Measurements from ENCODE around the gene JADE2. TPM values are rescaled to one million over a fixed set of nuclear protein-coding genes. Genes with fewer than 3 reads are reported as not detected.
"Not testable (repeated sequence)": the region's sequence is repeated elsewhere in the genome, so short reads cannot be mapped to it uniquely, and the experiment has no call there.

JADE2 gene
- total RNA-seq, 1 donor from 2014 or later: 25.2 TPM

DNA sequence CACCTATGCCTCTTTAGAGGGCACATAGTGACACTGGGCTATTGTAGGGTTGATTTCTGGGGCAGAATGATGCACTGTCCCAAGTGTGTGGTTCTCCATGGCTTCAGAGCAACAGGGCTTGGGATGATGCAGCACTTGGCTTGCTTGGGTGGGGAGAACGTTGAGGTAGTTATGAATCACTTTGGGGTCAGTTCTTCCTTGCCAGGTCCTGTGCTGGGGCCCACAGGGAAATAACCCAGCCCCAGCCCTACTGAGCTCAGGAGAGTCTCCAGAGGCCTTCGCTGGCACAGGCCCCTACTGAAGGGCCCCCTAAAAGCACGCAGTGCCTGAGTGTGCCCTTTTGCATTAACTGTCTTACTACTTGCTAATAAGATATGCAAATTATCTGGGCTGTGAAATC lies 24.2 kb downstream of the JADE2 start:
- Mint-ChIP-seq H3K27me3 (ENCODE audit: low read depth) (no peaks in the 10 kb centered on the region), H3K9me3 (no peaks in the 10 kb centered on the region), H3K4me1 (peaks cover 5% of the 10 kb centered on the region), H3K27ac (no peak overlapping the region), H3K36me3 (peaks cover 10% of the 10 kb centered on the region), H3K4me3 (no peak overlapping the region)
- TF ChIP-seq CTCF (IDR thresholded peaks at IDR 0.05; ENCODE audit: unreplicated experiment): no peak
- DNase-seq (ENCODE audit: low spot score in 2 of 2, unreplicated experiment in 2 of 2): no peak

DNA sequence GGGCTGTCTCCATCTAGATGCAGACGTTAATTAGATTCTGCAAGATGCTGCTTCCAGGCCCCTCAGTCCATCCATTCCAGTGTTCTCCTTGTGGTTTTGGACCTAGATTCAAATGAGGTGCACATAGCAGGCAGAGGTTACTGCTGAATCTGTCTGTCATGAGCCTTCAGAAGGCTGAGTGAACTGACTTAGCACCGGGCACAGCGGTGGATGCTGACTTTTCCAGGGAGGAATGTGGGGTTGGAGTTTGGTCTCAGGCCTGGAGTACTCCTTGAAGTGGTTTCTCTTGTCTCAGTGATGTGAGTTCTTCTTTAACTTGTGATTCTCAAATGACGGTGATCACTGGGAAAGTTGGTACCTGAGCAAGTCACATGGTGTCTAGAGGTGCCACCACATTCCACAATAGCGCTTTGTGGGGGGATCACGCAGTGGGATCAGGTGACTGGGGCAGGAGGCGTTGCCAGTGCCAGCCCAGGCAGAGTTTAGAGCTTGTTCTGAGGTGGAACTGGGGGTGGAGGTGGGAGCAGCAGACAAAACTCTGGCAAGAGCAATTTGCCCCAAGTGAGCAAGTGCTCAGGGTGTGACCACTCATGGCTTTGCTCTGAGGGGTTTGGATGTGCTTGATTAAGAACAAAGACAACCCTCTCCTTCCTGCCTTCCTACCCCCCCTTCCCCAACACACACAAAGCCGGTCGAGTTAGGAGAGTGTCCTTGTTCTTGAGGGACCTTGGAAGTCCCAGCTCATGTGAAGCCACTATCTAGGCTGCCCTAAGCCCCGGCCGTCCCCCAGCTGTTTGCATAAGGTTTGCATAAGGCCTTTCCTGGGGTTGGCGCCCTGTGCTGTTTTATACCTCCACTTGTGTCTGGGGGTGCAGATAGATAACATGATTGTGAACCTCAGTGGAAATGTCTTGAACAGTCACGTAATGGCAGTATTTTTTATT lies 25.1 kb downstream of the JADE2 start:
- no peak overlapping the region for H3K27ac Mint-ChIP-seq
- H3K36me3 Mint-ChIP-seq: peaks cover 10% of the 10 kb centered on the region
- H3K27me3 Mint-ChIP-seq (ENCODE audit: low read depth): no peaks in the 10 kb centered on the region
- no peaks in the 10 kb centered on the region for H3K9me3 Mint-ChIP-seq
- DNase-seq (ENCODE audit: low spot score in 2 of 2, unreplicated experiment in 2 of 2): no peak
- no peak overlapping the region for H3K4me3 Mint-ChIP-seq
- TF ChIP-seq CTCF (IDR thresholded peaks at IDR 0.05; ENCODE audit: unreplicated experiment): no peak
- no peaks in the 10 kb centered on the region for H3K4me1 Mint-ChIP-seq

DNA sequence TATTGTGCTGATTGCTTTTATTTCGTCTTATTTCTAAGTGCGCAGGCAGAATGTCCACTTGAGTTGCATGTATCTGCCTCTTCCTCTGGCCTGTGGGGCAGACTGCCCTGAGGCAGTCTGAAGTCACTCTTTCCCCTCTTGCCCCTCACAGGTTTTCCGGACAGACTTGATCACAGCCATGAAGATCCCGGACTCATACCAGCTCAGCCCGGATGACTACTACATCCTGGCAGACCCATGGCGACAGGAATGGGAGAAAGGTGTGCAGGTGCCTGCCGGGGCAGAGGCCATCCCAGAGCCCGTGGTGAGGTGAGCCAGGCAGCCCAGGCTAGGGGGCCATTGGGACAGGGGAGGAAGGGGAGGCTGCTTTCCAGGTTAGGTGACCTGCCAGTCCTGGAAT lies 26.4 kb downstream of the JADE2 start:
- TF ChIP-seq CTCF (IDR thresholded peaks at IDR 0.05; ENCODE audit: unreplicated experiment): no peak
- H3K36me3 Mint-ChIP-seq: peaks cover 12% of the 10 kb centered on the region
- H3K27ac Mint-ChIP-seq: no peak overlapping the region

DNA sequence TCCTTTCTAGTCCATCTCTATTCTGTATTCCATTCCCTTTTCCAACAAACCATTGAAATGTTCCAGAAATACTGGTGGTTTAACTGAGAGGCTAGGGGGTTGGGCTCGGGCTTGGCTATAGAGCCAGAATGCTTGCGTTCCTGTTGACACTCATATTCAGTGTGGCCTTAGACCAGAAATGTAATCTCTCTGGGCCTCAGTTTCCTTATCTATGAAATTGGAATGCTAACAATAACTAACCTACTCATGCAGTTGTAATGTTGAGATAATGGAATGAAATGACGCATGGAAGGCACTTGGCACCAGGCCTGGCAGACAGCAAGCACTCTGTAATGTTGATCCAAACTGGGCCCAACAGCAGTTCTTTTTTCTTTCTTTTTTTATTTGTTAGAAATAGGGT lies 26.8 kb downstream of the JADE2 start:
- H3K4me1 Mint-ChIP-seq: no peaks in the 10 kb centered on the region
- no peak overlapping the region for H3K27ac Mint-ChIP-seq
- H3K4me3 Mint-ChIP-seq: no peak overlapping the region
- DNase-seq (ENCODE audit: low spot score in 2 of 2, unreplicated experiment in 2 of 2): no peak
- H3K27me3 Mint-ChIP-seq (ENCODE audit: low read depth): no peaks in the 10 kb centered on the region
- TF ChIP-seq CTCF (IDR thresholded peaks at IDR 0.05; ENCODE audit: unreplicated experiment): no peak
- no peaks in the 10 kb centered on the region for H3K9me3 Mint-ChIP-seq
- H3K36me3 Mint-ChIP-seq: peaks cover 13% of the 10 kb centered on the region

More for the DNA sequence above, 26.4 kb downstream of the JADE2 start:
- DNase-seq (ENCODE audit: low spot score in 2 of 2, unreplicated experiment in 2 of 2): no peak
- no peaks in the 10 kb centered on the region for H3K9me3 Mint-ChIP-seq
- no peaks in the 10 kb centered on the region for H3K4me1 Mint-ChIP-seq
- H3K4me3 Mint-ChIP-seq: no peak overlapping the region
- H3K27me3 Mint-ChIP-seq (ENCODE audit: low read depth): no peaks in the 10 kb centered on the region

DNA sequence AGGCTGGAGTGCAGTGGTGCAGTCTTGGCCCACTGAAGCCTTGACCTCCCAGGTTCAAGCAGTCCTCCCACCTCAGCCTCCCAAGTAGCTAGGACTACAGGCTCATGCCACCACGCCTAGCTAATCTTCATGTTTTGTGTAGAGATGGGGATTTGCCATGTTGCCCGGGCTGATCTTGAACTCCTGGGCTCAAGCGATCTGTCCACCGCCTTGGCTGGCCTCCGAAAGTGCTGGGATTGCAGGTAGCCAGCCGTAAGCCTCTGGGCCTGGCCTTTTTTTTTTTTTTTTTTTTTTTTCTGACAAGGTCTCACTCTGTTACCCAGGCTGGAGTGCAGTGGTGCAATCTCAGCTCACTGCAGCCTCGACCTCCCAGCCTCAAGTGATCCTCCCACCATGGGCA lies 27.2 kb downstream of the JADE2 start:
- not testable (repeated sequence) for H3K9me3 Mint-ChIP-seq; H3K27me3 Mint-ChIP-seq (ENCODE audit: low read depth); H3K4me1 Mint-ChIP-seq; DNase-seq (ENCODE audit: low spot score in 2 of 2, unreplicated experiment in 2 of 2); H3K4me3 Mint-ChIP-seq; H3K27ac Mint-ChIP-seq
- H3K36me3 Mint-ChIP-seq: peaks cover 13% of the 10 kb centered on the region

GRCh38 chr5:134553821-134554267 lies 28.4 kb downstream of the JADE2 start:
- Mint-ChIP-seq H3K27ac (no peak overlapping the region), H3K4me1 (no peaks in the 10 kb centered on the region)

More at GRCh38 chr5:134553821-134554267, 28.4 kb downstream of the JADE2 start:
- Mint-ChIP-seq H3K27me3 (ENCODE audit: low read depth) (no peaks in the 10 kb centered on the region), H3K9me3 (no peaks in the 10 kb centered on the region), H3K4me3 (no peak overlapping the region), H3K36me3 (peaks cover 9% of the 10 kb centered on the region)
- DNase-seq (ENCODE audit: low spot score in 2 of 2, unreplicated experiment in 2 of 2): no peak
- no peak for TF ChIP-seq CTCF (IDR thresholded peaks at IDR 0.05; ENCODE audit: unreplicated experiment)
